Measurements from ENCODE around the gene CFAP410.

CFAP410 gene

GRCh38 chr21:44299085-44299457, 40.1 kb downstream of the CFAP410 start:
- no peak for DNase-seq (ENCODE audit: low read depth in 3 of 3)

GRCh38 chr21:44298301-44298700, 40.9 kb downstream of the CFAP410 start:
- DNase-seq (ENCODE audit: low read depth in 3 of 3) = no peak

GRCh38 chr21:44297525-44298290, 41.5 kb downstream of the CFAP410 start:
- peak; percentile 58 to 75 (median 67) for DNase-seq (ENCODE audit: low read depth in 3 of 3)

GRCh38 chr21:44296916-44297315, 42.3 kb downstream of the CFAP410 start:
- no peak for DNase-seq (ENCODE audit: low read depth in 3 of 3)

- DNase-seq (ENCODE audit: low read depth in 3 of 3) = no peak
Measured at GRCh38 chr21:44296103-44296519, 43.1 kb downstream of the CFAP410 start.

GRCh38 chr21:44295646-44296045, 43.5 kb downstream of the CFAP410 start:
- no peak for DNase-seq (ENCODE audit: low read depth in 3 of 3)

- DNase-seq (ENCODE audit: low read depth in 3 of 3) = no peak
Measured at GRCh38 chr21:44295163-44295573, 44.0 kb downstream of the CFAP410 start.

GRCh38 chr21:44294391-44295162, 44.6 kb downstream of the CFAP410 start:
- no peak for DNase-seq (ENCODE audit: low read depth in 3 of 3)

GRCh38 chr21:44293551-44294231, 45.5 kb downstream of the CFAP410 start:
- no peak for DNase-seq (ENCODE audit: low read depth in 3 of 3)

GRCh38 chr21:44292812-44293195, 46.4 kb downstream of the CFAP410 start:
- DNase-seq (ENCODE audit: low read depth in 3 of 3) = no peak

- no peak for DNase-seq (ENCODE audit: low read depth in 3 of 3)
Measured at GRCh38 chr21:44291936-44292811, 47.0 kb downstream of the CFAP410 start.

- no peak for DNase-seq (ENCODE audit: low read depth in 3 of 3)
Measured at GRCh38 chr21:44291078-44291935, 47.9 kb downstream of the CFAP410 start.

- no peak for DNase-seq (ENCODE audit: low read depth in 3 of 3)
Measured at GRCh38 chr21:44290327-44291077, 48.7 kb downstream of the CFAP410 start.

GRCh38 chr21:44289381-44290010, 49.7 kb downstream of the CFAP410 start:
- no peak for DNase-seq (ENCODE audit: low read depth in 3 of 3)

GRCh38 chr21:44288251-44289110, 50.7 kb downstream of the CFAP410 start:
- no peak for DNase-seq (ENCODE audit: low read depth in 3 of 3)

GRCh38 chr21:44286716-44287632, 52.2 kb downstream of the CFAP410 start:
- no peak for DNase-seq (ENCODE audit: low read depth in 3 of 3)

GRCh38 chr21:44286086-44286715, 53.0 kb downstream of the CFAP410 start:
- no peak for DNase-seq (ENCODE audit: low read depth in 3 of 3)
